ENCODE data around the gene CNTNAP2. TPM values are rescaled to one million over a fixed set of nuclear protein-coding genes. Genes with fewer than 3 reads are reported as not detected.

Gene CNTNAP2
- total RNA-seq, 1 donor from 2014 or later: 9.2 TPM

DNA sequence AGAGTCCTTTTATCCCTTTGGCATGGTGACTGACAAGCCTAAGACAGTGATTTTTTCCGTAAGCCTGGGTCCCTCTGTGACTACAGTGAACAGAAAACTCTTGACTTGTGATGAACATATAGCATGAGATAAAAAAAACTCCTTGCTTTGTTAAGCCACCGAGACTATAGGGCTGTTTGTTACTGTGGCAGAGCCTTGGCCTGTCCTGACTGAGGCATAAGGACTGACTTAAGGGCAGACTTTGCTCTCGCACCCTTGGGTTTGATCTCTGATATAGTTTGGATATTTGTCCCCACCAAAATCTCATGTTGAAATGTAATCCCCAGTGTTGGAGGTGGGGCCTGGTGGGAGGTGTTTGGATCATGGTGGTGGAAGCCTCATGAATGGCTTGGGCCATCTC is 2157.5 kb downstream of the CNTNAP2 start:
- no peak for DNase-seq (ENCODE audit: low read depth)
- TF ChIP-seq, protein P1, sequence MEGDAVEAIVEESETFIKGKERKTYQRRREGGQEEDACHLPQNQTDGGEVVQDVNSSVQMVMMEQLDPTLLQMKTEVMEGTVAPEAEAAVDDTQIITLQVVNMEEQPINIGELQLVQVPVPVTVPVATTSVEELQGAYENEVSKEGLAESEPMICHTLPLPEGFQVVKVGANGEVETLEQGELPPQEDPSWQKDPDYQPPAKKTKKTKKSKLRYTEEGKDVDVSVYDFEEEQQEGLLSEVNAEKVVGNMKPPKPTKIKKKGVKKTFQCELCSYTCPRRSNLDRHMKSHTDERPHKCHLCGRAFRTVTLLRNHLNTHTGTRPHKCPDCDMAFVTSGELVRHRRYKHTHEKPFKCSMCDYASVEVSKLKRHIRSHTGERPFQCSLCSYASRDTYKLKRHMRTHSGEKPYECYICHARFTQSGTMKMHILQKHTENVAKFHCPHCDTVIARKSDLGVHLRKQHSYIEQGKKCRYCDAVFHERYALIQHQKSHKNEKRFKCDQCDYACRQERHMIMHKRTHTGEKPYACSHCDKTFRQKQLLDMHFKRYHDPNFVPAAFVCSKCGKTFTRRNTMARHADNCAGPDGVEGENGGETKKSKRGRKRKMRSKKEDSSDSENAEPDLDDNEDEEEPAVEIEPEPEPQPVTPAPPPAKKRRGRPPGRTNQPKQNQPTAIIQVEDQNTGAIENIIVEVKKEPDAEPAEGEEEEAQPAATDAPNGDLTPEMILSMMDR (conservative IDR thresholded peaks at IDR 0.05; ENCODE audit: low read depth, low read length): no peak
- H3K4me3 ChIP-seq (ENCODE audit: low read depth, low read length): no peak overlapping the region

DNA sequence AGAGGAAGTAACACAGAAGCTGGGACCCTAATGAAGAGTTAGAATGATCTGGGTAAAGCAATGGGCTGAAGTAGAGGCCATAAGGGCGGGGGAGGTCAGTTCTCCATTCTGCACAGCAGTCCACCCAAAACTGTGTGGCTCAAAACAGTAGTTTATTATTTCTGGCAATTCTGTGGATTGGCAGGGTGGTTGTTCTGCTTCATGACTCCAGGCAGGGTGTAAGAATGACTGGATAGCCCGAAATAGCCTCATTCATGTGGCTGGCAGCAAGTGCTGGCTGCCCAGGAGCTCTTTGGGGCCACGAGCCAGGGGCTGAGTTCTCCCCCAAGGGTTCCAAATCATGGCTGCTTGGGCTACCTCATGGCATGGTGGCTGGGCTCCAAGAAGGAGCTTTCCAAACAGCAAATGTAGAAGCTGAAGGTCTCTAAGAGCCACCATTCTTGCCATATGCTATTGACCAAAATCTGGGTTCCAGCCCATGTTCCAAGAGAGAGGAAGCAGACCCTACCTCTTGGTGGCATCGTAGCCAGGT is 2158.8 kb downstream of the CNTNAP2 start:
- no peak overlapping the region for H3K4me3 ChIP-seq (ENCODE audit: low read depth, low read length)
- TF ChIP-seq, protein P1 (conservative IDR thresholded peaks at IDR 0.05; ENCODE audit: low read depth, low read length): no peak
- no peak for DNase-seq (ENCODE audit: low read depth)

DNA sequence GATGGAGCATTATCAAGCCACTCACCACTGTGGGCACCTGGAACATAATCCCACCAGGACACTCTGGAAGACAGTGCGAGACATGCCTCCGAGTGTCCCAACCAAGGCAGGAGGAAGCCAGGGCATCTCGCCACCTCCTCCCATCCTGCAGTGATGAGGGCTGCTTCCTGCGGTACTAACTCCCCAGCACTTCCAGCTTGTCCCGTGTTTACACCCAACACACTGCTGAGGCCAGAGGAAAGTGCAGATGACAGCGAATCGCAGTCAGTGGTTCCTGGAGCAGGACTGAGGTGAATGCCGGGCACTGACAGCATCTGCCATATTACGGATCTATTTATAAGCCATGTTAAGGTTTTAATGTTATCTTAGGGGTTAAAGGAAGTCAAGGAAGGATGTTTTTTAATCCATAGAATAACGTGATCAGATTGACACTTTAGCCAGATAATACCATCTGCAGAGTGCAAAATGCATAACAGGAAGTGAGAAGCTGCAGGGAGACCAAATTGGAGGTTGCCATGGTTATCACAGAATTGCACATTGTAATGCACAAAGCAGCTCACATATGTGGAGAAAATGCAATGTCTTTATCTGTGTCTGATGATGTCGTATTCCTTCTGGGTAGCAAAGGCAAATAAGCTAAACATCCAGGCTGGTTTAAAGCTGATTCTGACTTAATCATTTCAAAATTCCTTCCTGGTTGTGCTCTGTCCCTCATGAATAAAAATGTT is 2159.9 kb downstream of the CNTNAP2 start:
- TF ChIP-seq, protein P1 (conservative IDR thresholded peaks at IDR 0.05; ENCODE audit: low read depth, low read length): no peak
- no peak for DNase-seq (ENCODE audit: low read depth)
- H3K4me3 ChIP-seq (ENCODE audit: low read depth, low read length): no peak overlapping the region

DNA sequence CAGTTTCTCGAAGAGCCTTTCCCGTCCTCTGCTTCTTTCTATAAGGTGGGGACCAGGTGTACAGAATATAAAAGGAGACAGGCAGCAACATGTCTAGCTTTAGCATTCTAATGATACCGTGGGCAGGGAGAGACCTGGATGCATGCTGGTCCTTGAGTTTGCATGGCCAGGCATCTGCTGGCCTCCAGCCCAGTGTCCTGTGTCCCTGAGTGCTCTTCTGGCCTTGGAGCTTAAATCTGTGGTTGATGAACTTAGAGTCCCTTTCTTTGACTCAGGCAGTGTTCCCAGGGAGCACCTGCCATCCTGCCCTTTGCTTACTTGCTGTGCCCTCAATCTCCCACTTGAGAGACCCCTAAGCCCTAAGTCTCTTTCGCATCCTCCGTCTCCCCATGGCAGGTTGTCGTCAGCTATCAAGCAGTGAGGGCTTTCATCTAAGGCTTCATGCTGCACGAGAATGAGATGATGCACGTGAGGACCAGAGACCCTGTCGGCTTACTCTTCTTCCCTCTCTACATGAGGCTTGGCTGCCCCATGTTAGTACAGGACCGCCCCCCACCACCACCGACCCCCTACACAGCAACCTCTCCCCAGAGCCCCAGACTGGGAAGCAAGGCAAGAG is 2160.6 kb downstream of the CNTNAP2 start:
- H3K4me3 ChIP-seq (ENCODE audit: low read depth, low read length): no peak overlapping the region
- no peak for DNase-seq (ENCODE audit: low read depth)
- TF ChIP-seq, protein P1 (conservative IDR thresholded peaks at IDR 0.05; ENCODE audit: low read depth, low read length): no peak

DNA sequence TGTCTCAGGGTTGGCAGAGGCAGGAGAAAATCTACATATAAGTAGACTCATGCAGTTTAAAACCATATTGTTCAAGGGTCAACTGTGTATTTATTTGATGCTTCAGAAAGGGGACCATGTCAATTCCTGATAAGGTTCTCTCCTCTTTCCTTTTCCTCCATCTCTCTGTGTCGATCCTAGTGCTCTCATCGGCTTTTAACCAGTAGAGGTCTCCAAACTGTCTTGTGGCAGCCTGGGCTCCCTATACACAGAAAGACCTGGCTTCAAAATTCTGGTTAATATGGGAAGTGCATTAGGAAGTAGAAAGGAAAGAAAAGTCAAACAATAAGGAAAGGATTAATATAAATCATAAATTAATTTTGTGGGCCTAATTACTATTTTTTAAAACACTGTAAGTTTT is 2169.5 kb downstream of the CNTNAP2 start:
- TF ChIP-seq, protein P1 (conservative IDR thresholded peaks at IDR 0.05; ENCODE audit: low read depth, low read length): peak; percentile 70
- no peak overlapping the region for H3K4me3 ChIP-seq (ENCODE audit: low read depth, low read length)
- no peak for DNase-seq (ENCODE audit: low read depth)

DNA sequence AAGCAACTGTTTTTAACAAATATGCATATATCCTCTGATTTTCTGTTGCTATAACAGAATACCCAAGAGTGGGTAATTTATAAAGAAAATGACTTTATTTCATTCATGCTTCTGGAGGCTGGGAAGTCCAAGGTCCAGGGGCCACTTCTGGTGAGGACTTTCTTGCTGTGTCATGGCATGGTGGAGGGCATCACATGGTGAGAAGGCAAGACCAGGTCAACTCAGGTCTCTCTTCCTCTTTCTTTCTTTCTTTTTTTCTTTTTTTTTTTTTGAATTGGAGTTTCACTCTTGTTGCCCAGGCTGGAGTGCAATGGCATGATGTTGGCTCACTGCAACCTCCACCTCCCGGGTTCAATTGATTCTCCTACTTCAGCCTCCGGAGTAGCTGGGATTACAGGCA is 2170.9 kb downstream of the CNTNAP2 start:
- no peak for DNase-seq (ENCODE audit: low read depth)
- H3K4me3 ChIP-seq (ENCODE audit: low read depth, low read length): no peak overlapping the region
- TF ChIP-seq, protein P1 (conservative IDR thresholded peaks at IDR 0.05; ENCODE audit: low read depth, low read length): no peak
